ENCODE measurements around the gene SIRT2.

DNA sequence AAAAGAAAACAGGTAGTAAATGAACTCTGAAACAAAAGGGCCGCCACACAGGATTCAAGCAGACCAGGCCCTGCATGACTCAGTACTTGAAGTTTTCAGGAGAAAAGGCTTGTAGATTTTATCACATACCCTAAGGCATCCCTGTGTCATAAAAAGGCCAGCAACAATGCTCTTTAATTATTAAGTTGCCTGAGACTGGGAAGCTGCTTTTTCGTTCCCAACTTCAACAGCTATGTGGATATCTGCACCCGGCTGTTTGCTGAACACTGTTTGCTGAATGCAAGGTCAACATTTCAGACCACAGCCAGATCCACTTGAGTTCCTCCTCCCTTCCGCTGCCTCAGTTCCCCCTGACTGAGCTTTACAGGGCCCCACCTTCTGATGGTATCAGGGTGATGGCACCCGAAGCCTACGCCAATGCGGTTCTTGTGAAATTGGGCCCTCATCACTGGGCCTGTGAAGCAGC lies 61.7 kb downstream of the SIRT2 start:
- TF ChIP-seq EZH2 (IDR thresholded peaks at IDR 0.05), result no peak
- no peak for TF ChIP-seq POLR2AphosphoS5 (IDR thresholded peaks at IDR 0.05; ENCODE audit: borderline replicate concordance, low read depth, low read length)
- no peak for TF ChIP-seq FOXP2 (optimal IDR thresholded peaks at IDR 0.05; ENCODE audit: control extremely low read depth, extremely low read length, insufficient read depth)

Data from SK-N-MC (cell line).